Smooth muscle cell of the brain vasculature (primary cell): Measurements from ENCODE around the gene COA1.
"Not testable (repeated sequence)": the region's sequence is repeated elsewhere in the genome, so short reads cannot be mapped to it uniquely, and the experiment has no call there.

ENCODE experiments used
- DNase-seq: peaks from one replicate; pipeline ENCODE4 v3.0.0-alpha.2; 2012; ENCODE audit warnings: low read depth, low spot score

The COA1 gene

DNA sequence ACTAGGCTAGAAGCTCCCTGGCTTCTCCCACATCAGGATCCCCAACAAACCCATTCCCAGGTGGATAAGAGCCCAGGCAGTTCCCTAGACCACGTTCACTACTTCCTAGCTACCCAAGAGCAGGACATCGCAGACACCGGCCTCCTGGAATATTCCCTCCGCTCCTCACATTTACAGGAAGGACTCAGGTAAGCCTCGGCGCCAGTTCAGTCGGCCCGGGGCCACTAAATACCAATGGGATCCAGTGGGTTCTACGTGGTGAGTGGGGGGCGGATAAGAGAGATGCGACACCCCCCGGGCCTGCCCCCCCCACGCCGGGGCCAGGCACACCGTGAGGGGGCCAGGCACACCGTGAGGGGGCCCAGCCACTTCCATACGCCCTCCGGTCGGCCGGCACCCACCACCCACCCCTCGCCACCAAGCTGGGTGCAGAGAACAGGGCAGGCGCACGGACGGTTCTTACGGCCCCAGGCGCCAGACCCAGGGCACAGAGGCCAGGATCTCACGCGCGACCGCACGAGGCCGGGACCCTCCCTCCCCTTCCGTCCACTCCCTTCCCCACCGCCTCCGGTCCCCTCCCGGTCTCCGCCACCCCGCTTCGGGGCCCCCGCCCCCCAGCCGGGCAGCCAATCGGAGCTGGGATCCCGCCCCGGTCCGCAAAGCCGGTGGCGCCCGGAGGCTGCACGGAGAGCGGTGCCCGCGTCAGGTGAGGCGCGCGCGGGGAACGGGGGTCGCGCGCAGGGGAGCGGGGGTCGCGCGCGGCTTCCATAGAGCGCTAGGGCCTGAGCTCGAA is 28.9 kb upstream of the COA1 start, which contains the start of gene BLVRA:
BLVRA (plus strand) TSS at position 652 of the 793 bp plus-strand sequence. CDS start 12,479 bp downstream, outside the sequence.
- no peak for DNase-seq

DNA sequence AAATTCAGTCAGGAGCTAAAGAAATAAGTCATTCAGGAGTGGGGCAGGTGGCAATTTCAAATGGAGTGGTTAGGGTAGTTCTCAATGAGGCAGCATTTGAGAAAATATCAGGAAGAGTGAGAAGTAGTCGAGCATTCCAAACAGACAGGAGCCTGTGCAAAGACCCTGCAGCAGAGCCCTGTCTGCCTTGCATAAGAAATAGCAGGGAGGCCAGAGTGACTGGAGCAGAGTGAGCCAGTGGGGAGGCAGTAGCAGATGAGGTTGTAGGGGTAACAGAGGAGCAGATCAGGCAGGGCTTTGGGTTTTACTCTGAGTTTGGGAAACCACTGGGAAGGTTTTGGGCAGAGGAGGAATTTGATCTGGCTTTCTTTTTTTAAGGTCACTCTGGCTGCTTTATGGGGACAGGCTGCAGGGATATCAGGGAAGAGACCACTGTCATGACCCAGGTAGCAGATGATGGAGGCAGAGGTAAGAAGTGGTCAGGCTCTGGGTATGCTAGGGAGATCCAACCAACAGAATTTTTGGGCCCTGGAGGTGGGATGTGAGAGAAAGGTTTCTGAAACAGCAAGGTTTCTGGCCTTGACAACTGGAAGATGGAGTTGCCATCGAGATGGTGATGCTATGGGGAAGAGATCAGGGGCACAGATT is 27.9 kb upstream of the COA1 start:
- no peak for DNase-seq

DNA sequence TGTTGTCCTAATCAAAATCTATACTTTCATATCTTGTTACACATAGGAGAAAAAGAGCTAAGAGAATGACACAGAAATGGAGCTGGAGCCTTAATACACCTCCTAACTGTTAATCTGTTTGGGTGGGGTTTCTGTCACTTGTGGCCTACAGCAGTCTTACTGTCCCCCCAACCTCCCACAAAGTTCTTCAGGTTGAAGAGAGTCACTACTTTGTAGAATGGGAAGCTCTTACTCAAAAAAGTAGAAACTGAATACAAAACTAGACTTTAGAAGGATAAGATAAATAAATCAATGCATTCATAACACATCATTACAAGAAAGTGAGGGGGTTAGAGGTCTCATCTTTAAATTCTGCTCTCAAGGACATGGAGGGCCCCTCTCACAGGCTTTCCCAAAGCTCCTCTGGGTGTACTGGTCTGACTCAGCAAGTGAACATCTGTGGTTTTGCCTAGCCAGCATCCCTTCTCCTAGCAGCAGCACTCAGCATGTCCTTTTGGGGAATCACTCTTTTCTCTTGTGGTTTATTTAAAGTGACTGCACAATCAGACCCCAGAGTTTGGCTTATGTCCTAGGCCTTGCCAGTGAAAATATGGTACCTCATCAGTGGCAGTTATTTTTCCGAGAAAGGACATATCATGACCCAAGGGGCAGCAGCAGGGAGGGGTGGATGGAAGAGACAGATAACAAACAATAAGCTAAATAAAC is 27.2 kb upstream of the COA1 start:
- DNase-seq: peak; percentile 41

- no peak for DNase-seq
Measured at GRCh38 chr7:43754596-43754995, 25.3 kb upstream of the COA1 start.

- DNase-seq: no peak
Measured at GRCh38 chr7:43753843-43754242, 24.5 kb upstream of the COA1 start.

GRCh38 chr7:43753271-43753810 is 24.0 kb upstream of the COA1 start:
- DNase-seq: no peak

- no peak for DNase-seq
Measured at GRCh38 chr7:43752411-43752810, 23.1 kb upstream of the COA1 start.

- DNase-seq: no peak
Measured at GRCh38 chr7:43750016-43750887, 20.9 kb upstream of the COA1 start.

DNA sequence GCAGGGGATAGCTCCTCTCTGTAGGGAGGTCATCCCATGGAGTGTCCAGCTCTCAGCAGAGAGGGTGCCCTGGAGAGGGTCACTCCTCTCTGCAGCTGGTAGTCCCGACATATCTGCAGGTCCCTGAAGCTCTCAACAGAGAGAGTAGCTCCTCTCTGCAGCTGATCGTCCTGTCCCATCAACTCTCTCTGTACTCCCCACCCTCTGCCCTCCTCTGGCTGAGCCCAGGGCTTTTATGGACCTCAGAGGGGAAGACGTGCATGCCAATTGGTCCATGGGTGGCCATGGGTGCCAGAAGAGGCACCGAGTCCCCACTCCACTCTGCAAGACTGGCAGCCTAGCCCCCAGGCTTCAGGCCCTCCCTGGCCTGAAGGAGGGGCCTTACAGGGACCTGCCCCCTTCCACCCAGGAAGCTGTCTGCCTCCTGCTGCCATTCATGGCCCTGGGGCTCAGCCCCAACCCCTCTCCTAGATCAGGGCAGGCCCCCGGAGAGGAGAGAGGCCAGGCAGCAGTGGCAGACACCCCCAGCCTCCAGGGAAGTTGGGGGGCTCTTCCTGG is 20.1 kb upstream of the COA1 start:
- DNase-seq: no peak

DNA sequence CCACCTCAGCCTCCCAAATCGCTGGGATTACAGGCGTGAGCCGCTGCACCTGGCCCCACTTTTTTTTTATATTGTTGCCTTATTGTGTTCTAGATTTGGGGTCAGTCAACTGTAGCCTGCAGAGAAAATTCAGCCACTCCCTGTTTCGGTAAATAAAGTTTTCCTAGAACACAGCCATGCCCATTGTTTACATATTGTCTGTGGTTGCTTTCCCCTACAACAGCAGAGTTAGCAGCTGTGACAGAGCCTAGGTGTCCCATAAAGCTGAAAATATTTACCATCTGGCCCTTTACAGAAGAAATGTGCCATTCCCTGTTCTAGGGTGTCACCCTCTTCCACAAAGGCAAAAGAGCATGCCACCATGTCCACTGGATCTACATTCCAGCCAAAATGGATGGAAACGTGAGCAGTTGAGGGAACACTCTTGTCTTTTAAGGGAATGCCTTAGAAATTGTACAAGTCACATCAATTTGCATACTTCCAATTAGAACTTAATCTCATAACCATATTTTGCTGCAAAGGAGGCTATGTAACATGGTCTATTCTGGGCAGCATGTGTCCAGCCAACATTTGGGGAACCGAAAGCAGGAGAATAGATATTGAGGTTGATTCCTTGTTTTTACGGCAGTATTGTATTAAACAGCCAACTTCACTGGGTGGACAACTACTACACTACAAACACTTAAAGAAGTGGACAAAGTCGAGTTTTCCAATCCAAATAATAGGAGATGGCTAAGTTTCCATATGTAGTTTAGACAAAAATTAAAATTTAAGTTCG is 18.2 kb upstream of the COA1 start:
- no peak for DNase-seq

GRCh38 chr7:43742692-43743091 is 13.4 kb upstream of the COA1 start:
- DNase-seq: no peak

DNA sequence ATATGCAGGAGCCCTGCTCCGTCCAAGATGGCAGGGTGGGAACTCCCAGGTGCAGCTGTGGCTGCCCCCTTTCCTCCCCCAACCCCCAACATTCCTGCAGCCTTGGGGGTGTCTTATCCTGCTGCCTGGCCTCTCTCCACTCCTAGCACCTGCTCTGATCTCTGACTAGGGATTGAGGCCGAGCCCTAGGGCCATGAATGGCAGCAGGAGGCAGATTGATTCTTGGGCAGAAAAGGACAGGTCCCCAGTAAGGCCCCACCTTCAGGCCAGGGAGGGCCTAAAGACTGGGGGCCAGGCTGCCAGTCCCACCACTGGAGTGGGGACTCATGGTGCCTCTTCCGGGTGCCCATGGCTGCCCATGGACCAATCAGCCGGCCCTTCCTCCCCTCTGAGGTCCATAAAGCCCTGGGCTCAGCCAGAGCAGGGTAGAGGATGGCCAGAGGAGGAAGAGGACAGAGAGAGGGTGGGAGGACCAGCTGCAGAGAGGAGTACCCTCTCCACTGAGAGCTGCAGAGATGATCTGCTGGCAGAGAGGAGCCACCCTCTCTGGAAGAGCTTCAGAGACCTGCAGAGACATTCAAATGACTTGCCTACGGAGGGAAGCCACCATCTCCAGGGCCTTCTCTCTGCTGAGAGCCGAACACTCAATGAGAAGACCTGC is 8.3 kb upstream of the COA1 start:
- DNase-seq: no peak

GRCh38 chr7:43735802-43736603 is 6.7 kb upstream of the COA1 start:
- DNase-seq: no peak

DNA sequence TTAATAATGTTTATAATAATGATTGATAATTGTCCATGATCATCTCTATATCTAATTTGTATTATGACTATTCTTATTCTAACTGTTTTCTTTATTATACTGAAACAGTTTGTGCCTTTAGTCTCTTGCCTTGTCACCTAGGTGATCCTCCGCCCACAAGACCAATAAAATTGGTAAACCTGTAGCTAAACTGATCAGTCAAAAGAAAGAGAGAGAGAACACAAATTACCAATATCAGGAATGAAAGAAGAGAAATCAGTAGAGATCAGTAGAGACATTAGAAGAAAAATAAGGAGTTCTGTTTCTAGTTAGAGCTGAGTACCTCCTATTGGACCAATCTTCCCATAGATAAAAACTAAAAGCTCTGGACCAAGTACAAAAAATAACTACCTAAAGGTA is 6.1 kb upstream of the COA1 start:
- DNase-seq: no peak

GRCh38 chr7:43734575-43735332 is 5.4 kb upstream of the COA1 start:
- not testable (repeated sequence) for DNase-seq

- not testable (repeated sequence) for DNase-seq
Measured at GRCh38 chr7:43731494-43731893, 2.2 kb upstream of the COA1 start.

GRCh38 chr7:43729924-43730248 is 563 bp upstream of the COA1 start:
- no peak for DNase-seq

GRCh38 chr7:43727494-43727893 is 1.8 kb downstream of the COA1 start:
- DNase-seq: no peak
